Hepatic stellate cell (primary cell): ENCODE data around the gene PTGDR2.

Source experiments
- DNase-seq: peaks from one replicate; pipeline ENCODE4 v3.0.0; 2011; ENCODE audit warnings: low spot score

Gene PTGDR2

GRCh38 chr11:60809691-60810090 lies 46.1 kb downstream of the PTGDR2 start:
- no peak for DNase-seq

- no peak for DNase-seq
These were observed 46.5 kb downstream of the PTGDR2 start for GRCh38 chr11:60809249-60809648.

GRCh38 chr11:60803273-60803936 lies 52.3 kb downstream of the PTGDR2 start:
- DNase-seq: no peak

- no peak for DNase-seq
These were observed 54.6 kb downstream of the PTGDR2 start for GRCh38 chr11:60801194-60801593.
